ENCODE results near the gene PNPLA2. TPM values are rescaled to one million over a fixed set of nuclear protein-coding genes. Genes with fewer than 3 reads are reported as not detected.

Gene PNPLA2
- total RNA-seq, 4 donors from 2014 or later = 58.9 to 93.3 (median 91.7) TPM

DNA sequence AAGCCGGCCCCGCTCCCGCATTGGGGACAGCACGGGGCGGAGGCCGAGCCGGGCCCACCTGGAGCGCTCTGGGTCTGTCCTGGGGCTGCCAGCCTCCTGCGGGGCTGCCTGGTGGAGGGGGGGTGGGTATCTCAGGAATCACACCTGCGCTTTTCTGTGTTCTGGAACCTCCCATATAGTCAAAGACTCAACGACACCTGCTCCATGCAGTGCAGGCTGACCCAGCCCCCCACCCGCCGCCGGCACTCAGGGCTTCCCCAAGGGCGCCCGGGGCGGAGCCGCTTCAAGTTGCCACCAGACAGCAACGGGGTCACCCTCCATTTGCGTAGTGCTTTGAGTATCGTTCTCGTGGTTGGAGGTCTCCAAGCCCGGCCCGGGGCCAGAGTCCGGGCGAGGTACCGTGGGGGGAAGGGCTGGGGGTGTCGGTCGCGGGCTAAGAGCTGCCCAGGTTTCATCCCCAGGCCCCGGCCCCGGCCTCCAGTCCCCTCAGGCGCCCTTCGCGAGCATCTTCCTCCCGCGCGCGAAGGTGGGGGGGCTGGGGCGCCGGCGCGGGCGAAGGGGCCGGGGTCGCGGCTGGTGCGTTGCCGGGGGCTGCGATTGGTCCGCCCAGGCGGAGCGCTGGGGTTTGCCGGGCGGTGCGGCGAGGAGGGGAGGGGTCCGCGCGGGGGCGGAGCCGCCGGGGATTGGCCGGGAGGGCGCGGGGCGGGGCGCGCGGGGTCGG, 30.6 kb downstream of the PNPLA2 start:
- Histone ChIP-seq H3K36me3 (no peaks in the 10 kb centered on the region), H3K27ac (no peak overlapping the region), H3K4me1 (peaks cover 22 to 24% of the 10 kb centered on the region in 2 donors), H3K9me3 (no peaks in the 10 kb centered on the region), H3K27me3 (peaks cover 10 to 16% (median 11%) of the 10 kb centered on the region in 3 donors), H3K4me3 (peak overlapping the region; percentile 16 to 47 (median 40))
- no peak for ATAC-seq
- TF ChIP-seq, protein P1, sequence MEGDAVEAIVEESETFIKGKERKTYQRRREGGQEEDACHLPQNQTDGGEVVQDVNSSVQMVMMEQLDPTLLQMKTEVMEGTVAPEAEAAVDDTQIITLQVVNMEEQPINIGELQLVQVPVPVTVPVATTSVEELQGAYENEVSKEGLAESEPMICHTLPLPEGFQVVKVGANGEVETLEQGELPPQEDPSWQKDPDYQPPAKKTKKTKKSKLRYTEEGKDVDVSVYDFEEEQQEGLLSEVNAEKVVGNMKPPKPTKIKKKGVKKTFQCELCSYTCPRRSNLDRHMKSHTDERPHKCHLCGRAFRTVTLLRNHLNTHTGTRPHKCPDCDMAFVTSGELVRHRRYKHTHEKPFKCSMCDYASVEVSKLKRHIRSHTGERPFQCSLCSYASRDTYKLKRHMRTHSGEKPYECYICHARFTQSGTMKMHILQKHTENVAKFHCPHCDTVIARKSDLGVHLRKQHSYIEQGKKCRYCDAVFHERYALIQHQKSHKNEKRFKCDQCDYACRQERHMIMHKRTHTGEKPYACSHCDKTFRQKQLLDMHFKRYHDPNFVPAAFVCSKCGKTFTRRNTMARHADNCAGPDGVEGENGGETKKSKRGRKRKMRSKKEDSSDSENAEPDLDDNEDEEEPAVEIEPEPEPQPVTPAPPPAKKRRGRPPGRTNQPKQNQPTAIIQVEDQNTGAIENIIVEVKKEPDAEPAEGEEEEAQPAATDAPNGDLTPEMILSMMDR (IDR thresholded peaks at IDR 0.05 in 4 of 5, conservative IDR thresholded peaks at IDR 0.05 in 1 of 5) = no peak
- no peak for TF ChIP-seq POLR2A (IDR thresholded peaks at IDR 0.05)
- in situ Hi-C loops (cut with MboI; ENCODE audit: low sequenced_read_pairs in 4 of 4) = no loop called here
- no peak for DNase-seq
- intact Hi-C loops (cut with DNase I; ENCODE audit: low total_unique reads) = loop anchor here (5.0 kb wide), 1 partner anchor 78 kb away; the partner anchor contains the start of gene AP2A2

DNA sequence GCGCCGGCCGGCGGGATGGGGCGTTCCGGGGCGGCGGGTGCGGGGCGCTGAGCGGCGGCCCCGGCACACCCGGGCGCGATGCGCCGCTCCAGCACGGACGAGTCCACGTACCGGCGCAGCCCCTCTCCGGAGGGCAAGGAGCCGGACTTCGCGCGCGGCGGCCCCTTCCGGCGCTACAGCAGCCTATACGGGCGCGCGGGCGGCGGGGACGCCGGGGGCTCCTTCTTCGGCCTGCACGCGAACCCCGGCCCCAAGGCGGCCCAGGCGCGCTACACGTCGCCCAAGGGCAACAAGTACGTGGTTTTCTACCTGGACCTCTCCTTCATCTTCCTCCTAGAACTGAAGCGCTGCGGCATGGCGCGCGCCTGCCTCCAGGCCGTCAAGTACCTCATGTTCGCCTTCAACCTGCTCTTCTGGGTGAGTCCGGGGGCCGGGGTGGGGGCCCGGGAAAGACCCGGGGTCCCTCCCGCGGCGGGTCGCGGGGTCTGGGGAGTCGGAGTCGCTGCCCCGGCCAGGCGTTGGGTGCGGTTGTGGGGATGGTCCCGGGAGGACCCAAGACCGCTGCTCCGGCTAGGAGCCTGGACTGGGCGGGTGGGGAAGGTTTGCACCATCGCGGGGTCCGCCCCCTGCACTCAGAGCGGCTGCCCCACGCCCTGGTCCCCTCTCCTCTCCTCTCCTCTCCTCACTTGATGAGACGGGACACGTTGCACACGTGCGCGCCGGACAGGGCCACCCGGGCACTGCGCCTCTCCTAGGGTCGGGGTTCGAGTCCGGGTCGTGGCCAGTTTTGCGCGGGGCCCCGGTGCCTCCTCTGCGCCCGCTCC, 31.4 kb downstream of the PNPLA2 start:
- H3K4me3 ChIP-seq = peak overlapping the region in 2 of 4 donors; percentile 13
- no peak for ATAC-seq
- H3K4me1 ChIP-seq = peaks cover 17 to 21% of the 10 kb centered on the region in 2 donors
- no peak for DNase-seq
- H3K9me3 ChIP-seq = no peaks in the 10 kb centered on the region
- H3K27ac ChIP-seq = no peak overlapping the region
- peaks cover 10 to 16% (median 11%) of the 10 kb centered on the region in 3 donors for H3K27me3 ChIP-seq
- TF ChIP-seq POLR2A (IDR thresholded peaks at IDR 0.05) = no peak
- TF ChIP-seq, protein P1 (IDR thresholded peaks at IDR 0.05 in 4 of 5, conservative IDR thresholded peaks at IDR 0.05 in 1 of 5) = no peak
- intact Hi-C loops (cut with DNase I; ENCODE audit: low total_unique reads) = loop anchor here (5.0 kb wide), 1 partner anchor 77 kb away; the partner anchor contains the start of gene AP2A2
- H3K36me3 ChIP-seq = no peaks in the 10 kb centered on the region
- in situ Hi-C loops (cut with MboI; ENCODE audit: low sequenced_read_pairs in 4 of 4) = no loop called here

- no peak for TF ChIP-seq POLR2A (IDR thresholded peaks at IDR 0.05)
- TF ChIP-seq, protein P1 (IDR thresholded peaks at IDR 0.05 in 4 of 5, conservative IDR thresholded peaks at IDR 0.05 in 1 of 5) = no peak
- in situ Hi-C loops (cut with MboI; ENCODE audit: low sequenced_read_pairs in 4 of 4) = no loop called here
- DNase-seq (no peak), ATAC-seq (no peak)
- intact Hi-C loops (cut with DNase I; ENCODE audit: low total_unique reads) = no loop called here
- Histone ChIP-seq H3K36me3 (no peaks in the 10 kb centered on the region), H3K4me1 (peaks cover 15 to 16% of the 10 kb centered on the region in 2 donors), H3K27me3 (peaks cover 10 to 16% (median 11%) of the 10 kb centered on the region in 3 donors), H3K27ac (no peak overlapping the region), H3K9me3 (no peaks in the 10 kb centered on the region), H3K4me3 (no peak overlapping the region)
These were observed 32.4 kb downstream of the PNPLA2 start for GRCh38 chr11:850775-851763.

GRCh38 chr11:852762-853161, 34.0 kb downstream of the PNPLA2 start:
- H3K27ac ChIP-seq = no peak overlapping the region
- H3K4me1 ChIP-seq = peaks cover 15 to 16% of the 10 kb centered on the region in 2 donors
- ATAC-seq (no peak), DNase-seq (no peak)
- in situ Hi-C loops (cut with MboI; ENCODE audit: low sequenced_read_pairs in 4 of 4) (no loop called here), intact Hi-C loops (cut with DNase I; ENCODE audit: low total_unique reads) (no loop called here)
- TF ChIP-seq, protein P1 (IDR thresholded peaks at IDR 0.05 in 4 of 5, conservative IDR thresholded peaks at IDR 0.05 in 1 of 5) = no peak
- TF ChIP-seq POLR2A (IDR thresholded peaks at IDR 0.05) = no peak
- no peaks in the 10 kb centered on the region for H3K9me3 ChIP-seq
- peaks cover 10 to 15% (median 11%) of the 10 kb centered on the region in 3 donors for H3K27me3 ChIP-seq
- H3K4me3 ChIP-seq = no peak overlapping the region
- no peaks in the 10 kb centered on the region for H3K36me3 ChIP-seq

Measured in gastrocnemius medialis (tissue), 4 donors.